Bronchial epithelial cell (primary cell): ENCODE measurements around the gene C2orf80. TPM values are rescaled to one million over a fixed set of nuclear protein-coding genes. Genes with fewer than 3 reads are reported as not detected.

Source experiments
- DNase-seq: peaks from one replicate; pipeline ENCODE4 v3.0.0-alpha.2; 2010; ENCODE audit warnings: low read depth
- FAIRE-seq: peaks from 2 replicates; lab custom pipeline; 2011; peaks lifted over from hg19 to GRCh38; lab: Jason Lieb, UNC
- H3K27me3 ChIP-seq: 2 replicates; pipeline ENCODE4 v1.5.1; 2011; ENCODE audit warnings: low read length; ENCODE audit not compliant: control insufficient read depth, insufficient read depth
- H3K36me3 ChIP-seq: 2 replicates; pipeline ENCODE4 v1.5.1; 2011; ENCODE audit warnings: low read length; ENCODE audit not compliant: control insufficient read depth, insufficient read depth
- H3K4me3 ChIP-seq: 2 replicates; pipeline ENCODE4 v1.5.1; 2011; ENCODE audit warnings: mild to moderate bottlenecking, low read depth, low read length, control low read depth
- CTCF ChIP-seq: IDR thresholded peaks from 2 replicates; pipeline ENCODE4 v1.5.1; 2011; ENCODE audit warnings: mild to moderate bottlenecking, moderate library complexity, low read length, control low read depth, inconsistent platforms; ENCODE audit not compliant: insufficient read depth, severe bottlenecking
- total RNA-seq: library from RNA; depleted of rRNA; stranded (reverse); fragments of >200 nt; gene quantifications from 2 replicates; pipeline ENCODE4 v1.2.1, GENCODE V29; 2014

C2orf80 gene
- total RNA-seq, 1 donor from 2014 or later = not detected

DNA sequence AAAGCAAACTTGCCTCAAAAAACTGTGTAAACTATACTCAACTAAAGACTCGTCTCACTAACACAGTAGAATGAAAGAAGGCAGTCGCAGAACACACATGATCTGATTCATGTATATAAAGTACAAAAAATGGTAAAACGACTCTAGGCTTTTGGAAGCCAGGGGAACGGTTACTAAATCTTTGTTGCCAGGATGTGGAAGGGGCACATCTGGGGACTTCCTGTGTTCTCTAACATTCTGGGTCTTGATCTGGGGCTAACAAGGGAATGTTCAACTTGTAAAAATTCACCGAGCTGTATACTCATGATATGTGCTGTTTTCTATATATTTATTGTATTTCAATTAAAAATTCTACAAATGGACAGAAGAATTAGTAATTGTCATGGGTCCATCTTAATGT, 14.3 kb upstream of the C2orf80 start:
- Histone ChIP-seq H3K36me3 (no peaks in the 10 kb centered on the region), H3K4me3 (no peak overlapping the region), H3K27me3 (no peaks in the 10 kb centered on the region)
- TF ChIP-seq CTCF = no peak
- FAIRE-seq (no peak), DNase-seq (no peak)

DNA sequence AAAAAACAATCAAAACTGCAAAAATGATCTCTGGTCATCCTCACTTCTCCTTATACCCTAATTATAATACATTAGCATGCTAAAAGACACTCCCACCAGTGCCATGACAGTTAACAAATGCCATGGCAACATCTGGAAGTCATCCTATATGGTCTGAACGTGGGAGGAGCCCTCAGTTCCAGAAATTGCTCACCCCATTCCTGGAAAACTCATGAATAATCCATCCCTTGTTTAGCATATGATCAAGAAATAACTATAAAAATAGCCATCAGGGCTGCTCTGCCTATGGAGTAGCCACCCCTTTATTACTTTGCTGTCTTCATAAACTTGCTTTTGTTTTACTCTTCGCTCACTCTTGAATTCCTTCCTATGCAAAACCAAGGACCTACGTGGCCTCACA, 5.7 kb upstream of the C2orf80 start:
- no peak for DNase-seq
- H3K36me3 ChIP-seq = no peaks in the 10 kb centered on the region
- no peak for TF ChIP-seq CTCF
- H3K27me3 ChIP-seq = no peaks in the 10 kb centered on the region
- no peak overlapping the region for H3K4me3 ChIP-seq
- FAIRE-seq = no peak

- TF ChIP-seq CTCF = no peak
- DNase-seq = peak; percentile 41
- no peak for FAIRE-seq
- H3K27me3 ChIP-seq = no peaks in the 10 kb centered on the region
- H3K36me3 ChIP-seq = no peaks in the 10 kb centered on the region
- H3K4me3 ChIP-seq = no peak overlapping the region
Observed at GRCh38 chr2:208192611-208193236, 2.9 kb upstream of the C2orf80 start.

- DNase-seq (no peak), FAIRE-seq (no peak)
- no peak overlapping the region for H3K4me3 ChIP-seq
- TF ChIP-seq CTCF = no peak
- no peaks in the 10 kb centered on the region for H3K36me3 ChIP-seq
- H3K27me3 ChIP-seq = no peaks in the 10 kb centered on the region
Observed at GRCh38 chr2:208189069-208189809, 591 bp downstream of the C2orf80 start.

DNA sequence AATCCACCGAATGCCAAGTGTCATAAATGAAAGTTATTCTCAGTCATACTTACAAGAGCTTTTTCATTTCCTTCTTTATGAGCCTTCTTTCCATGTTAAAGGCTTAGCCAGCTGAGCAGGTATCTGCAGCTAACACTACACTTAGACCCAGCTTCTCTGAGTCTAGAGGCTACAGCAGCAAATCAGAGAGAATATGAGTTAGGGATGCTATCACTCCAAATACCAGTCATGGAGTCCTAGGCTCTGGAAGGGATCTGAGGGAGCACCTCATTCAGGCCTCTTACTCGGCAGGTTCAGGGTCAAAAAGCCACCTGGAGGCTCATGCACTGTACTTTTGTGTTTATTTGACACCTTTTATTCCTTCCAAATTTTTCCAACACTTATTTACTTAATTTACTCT, 2.9 kb downstream of the C2orf80 start:
- no peaks in the 10 kb centered on the region for H3K27me3 ChIP-seq
- H3K4me3 ChIP-seq = no peak overlapping the region
- no peaks in the 10 kb centered on the region for H3K36me3 ChIP-seq
- no peak for TF ChIP-seq CTCF
- FAIRE-seq (no peak), DNase-seq (no peak)
